Neural crest cell (in vitro differentiated cells): ENCODE data around the gene LRCOL1. TPM values are rescaled to one million over a fixed set of nuclear protein-coding genes. Genes with fewer than 3 reads are reported as not detected.

Source experiments
- DNase-seq: peaks from one replicate; pipeline ENCODE4 v3.0.0; 2021; ENCODE audit warnings: low read depth, mixed read lengths, low spot score
- H3K27ac Mint-ChIP-seq: one replicate; pipeline ENCODE4 v1.8.0; 2021; ENCODE audit warnings: mild to moderate bottlenecking, mixed read lengths; ENCODE audit not compliant: unreplicated experiment
- H3K27me3 Mint-ChIP-seq: 2 replicates; pipeline ENCODE4 v1.8.0; 2021; ENCODE audit warnings: low read depth, mild to moderate bottlenecking, mixed read lengths
- H3K36me3 Mint-ChIP-seq: 2 replicates; pipeline ENCODE4 v1.8.0; 2021; ENCODE audit warnings: low read depth, mild to moderate bottlenecking, mixed read lengths
- H3K4me1 Mint-ChIP-seq: 2 replicates; pipeline ENCODE4 v1.8.0; 2021; ENCODE audit warnings: mixed read lengths
- H3K4me3 Mint-ChIP-seq: one replicate; pipeline ENCODE4 v1.8.0; 2021; ENCODE audit warnings: mild to moderate bottlenecking, mixed read lengths
- H3K9me3 Mint-ChIP-seq: 2 replicates; pipeline ENCODE4 v1.8.0; 2021; ENCODE audit warnings: mixed read lengths
- total RNA-seq: library from RNA; stranded (reverse); gene quantifications from 2 replicates; pipeline ENCODE4 v1.2.1, GENCODE V29; 2021
- TF ChIP-seq, protein P1 (sequence below): fragments of 200-600 bp; sonication (generic); conservative IDR thresholded peaks from 2 replicates; pipeline ENCODE4 v1.5.0; 2021; ENCODE audit warnings: antibody characterized with exemption, mild to moderate bottlenecking

The LRCOL1 gene
- total RNA-seq, 1 donor from 2014 or later = 1.7 TPM

DNA sequence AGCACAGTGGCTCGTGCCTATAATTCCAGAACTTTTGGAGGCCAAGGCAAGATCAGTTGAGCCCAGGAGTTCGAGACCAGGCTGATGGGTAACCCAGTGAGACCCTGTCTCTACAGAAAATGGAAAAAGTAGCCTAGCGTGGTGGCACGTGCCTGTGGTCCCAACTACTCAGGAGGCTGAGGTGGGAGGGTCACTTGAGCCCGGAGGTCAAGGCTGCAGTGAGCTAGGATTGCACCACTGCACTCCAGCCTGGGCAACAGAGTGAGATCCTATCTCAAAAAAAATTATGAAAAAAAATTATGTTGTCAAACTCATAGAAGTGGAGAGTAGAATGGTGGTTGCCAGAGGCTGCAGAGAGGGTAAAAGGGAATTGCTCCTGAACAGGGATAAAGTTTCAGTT is 3.6 kb upstream of the LRCOL1 start:
- peak overlapping the region; percentile 12 for H3K4me3 Mint-ChIP-seq
- H3K4me1 Mint-ChIP-seq = peaks cover 23% of the 10 kb centered on the region
- no peak overlapping the region for H3K27ac Mint-ChIP-seq
- peaks cover 55% of the 10 kb centered on the region for H3K27me3 Mint-ChIP-seq
- H3K36me3 Mint-ChIP-seq = peaks cover 5% of the 10 kb centered on the region
- TF ChIP-seq, protein P1, sequence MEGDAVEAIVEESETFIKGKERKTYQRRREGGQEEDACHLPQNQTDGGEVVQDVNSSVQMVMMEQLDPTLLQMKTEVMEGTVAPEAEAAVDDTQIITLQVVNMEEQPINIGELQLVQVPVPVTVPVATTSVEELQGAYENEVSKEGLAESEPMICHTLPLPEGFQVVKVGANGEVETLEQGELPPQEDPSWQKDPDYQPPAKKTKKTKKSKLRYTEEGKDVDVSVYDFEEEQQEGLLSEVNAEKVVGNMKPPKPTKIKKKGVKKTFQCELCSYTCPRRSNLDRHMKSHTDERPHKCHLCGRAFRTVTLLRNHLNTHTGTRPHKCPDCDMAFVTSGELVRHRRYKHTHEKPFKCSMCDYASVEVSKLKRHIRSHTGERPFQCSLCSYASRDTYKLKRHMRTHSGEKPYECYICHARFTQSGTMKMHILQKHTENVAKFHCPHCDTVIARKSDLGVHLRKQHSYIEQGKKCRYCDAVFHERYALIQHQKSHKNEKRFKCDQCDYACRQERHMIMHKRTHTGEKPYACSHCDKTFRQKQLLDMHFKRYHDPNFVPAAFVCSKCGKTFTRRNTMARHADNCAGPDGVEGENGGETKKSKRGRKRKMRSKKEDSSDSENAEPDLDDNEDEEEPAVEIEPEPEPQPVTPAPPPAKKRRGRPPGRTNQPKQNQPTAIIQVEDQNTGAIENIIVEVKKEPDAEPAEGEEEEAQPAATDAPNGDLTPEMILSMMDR = no peak
- H3K9me3 Mint-ChIP-seq = no peaks in the 10 kb centered on the region
- DNase-seq = no peak

DNA sequence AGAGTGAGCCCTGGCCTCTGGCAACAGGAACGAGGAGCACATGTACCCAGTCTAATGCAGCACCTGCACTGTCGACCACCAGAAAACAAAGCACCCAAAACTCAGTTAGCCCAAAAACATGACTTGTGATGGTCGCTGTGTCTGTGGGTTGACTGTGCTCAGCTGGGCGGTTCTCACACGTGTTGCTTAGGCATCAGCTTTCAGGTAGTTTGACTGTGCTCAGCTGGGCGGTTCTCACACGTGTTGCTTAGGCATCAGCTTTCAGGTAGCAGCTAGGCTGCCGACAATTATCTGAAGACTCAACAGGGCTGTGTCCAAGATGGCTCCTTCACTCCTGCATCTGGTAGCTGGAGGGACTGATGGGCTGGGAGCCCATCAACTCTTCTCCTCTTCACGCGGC is 1.2 kb upstream of the LRCOL1 start:
- Mint-ChIP-seq H3K27me3 (peaks cover 49% of the 10 kb centered on the region), H3K4me3 (no peak overlapping the region), H3K9me3 (no peaks in the 10 kb centered on the region)

DNA sequence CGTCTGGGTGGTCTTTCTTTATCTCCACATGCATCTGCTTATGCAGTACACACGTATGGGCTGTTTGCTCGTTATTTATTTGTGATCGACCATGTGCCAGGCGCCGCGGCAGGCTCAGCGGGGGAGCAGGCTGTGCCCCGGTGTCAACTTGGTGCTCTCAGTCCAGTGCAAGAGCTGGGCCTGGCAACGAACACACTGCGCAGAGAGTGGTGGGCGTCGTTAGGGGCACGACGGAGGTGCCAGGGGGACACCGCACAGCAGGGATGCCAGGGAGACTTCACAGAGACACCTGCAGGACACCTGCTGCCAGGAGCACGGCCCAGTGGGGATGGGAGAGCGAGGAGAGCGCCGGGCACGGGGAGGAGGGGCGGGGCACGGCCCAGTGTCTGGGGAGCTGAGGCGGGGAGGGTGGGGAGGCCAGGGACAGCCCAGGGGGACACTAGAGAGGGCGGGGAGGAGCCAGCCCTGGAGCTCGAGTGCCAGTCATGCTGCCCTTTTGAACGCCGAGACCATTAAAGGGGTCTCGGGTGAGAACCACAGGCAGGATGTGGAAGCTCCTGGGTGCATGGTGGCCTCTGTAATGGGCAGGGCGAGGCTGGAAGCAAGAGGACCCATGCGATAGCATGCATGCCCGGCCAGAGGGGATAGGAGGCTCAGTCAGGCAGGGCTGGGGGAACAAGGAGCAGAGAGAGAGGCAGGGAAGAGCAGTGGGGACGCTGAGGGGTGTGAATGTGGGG is 652 bp upstream of the LRCOL1 start:
- Mint-ChIP-seq H3K27ac (no peak overlapping the region), H3K27me3 (peaks cover 44% of the 10 kb centered on the region), H3K36me3 (peaks cover 2% of the 10 kb centered on the region), H3K4me1 (peaks cover 43% of the 10 kb centered on the region), H3K9me3 (no peaks in the 10 kb centered on the region), H3K4me3 (no peak overlapping the region)
- TF ChIP-seq, protein P1 = no peak
- no peak for DNase-seq

More for the DNA sequence above, 1.2 kb upstream of the LRCOL1 start:
- TF ChIP-seq, protein P1 = no peak
- DNase-seq = no peak
- H3K27ac Mint-ChIP-seq = no peak overlapping the region
- H3K36me3 Mint-ChIP-seq = peaks cover 2% of the 10 kb centered on the region
- H3K4me1 Mint-ChIP-seq = peaks cover 39% of the 10 kb centered on the region

DNA sequence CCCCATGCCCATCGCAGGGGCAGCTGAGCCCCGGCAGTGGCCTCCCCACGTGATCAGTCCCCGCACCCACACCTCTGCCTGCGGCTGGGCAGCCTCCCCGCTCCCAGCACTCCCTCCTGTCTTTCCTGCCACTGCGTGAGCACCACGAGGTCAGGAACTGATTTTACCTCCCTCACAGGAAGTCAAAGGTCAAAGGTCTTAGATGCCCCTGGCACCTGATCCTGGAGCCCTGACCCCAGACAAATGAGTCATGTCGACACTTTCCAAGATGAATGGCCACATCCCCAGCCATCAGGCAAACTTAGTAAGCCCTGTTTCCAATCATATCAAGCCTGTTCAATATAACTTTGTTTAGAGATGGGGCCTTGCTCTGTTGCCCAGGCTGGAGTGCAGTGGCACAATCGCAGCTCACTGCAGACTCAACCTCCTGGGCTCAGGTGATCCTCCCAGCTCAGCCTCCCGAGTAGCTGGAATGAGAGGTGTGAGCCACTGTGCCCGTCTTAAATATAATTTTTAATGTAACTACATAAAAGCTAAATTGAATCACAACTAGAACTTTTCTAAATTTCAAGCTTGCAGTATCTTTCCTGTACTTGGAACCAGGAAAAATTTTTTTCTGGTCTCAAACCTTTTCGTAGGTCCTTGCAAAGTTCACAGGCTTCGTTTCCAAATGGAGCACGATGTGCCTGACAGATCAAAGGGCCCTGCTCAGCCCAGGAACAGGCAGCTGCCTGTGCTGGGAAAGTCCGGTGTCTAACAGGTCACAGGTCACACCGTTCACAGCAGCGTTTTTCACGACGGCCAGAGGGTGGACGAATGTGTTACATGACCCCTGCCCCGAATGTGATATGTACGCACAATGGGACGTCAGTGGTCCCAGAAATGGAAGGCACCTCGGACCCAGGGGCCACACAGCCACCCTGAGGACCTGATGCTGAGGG is 1.9 kb downstream of the LRCOL1 start:
- Mint-ChIP-seq H3K27me3 (peaks cover 25% of the 10 kb centered on the region), H3K4me3 (peak overlapping the region; percentile 66), H3K36me3 (no peaks in the 10 kb centered on the region), H3K9me3 (no peaks in the 10 kb centered on the region), H3K27ac (no peak overlapping the region), H3K4me1 (peaks cover 38% of the 10 kb centered on the region)
- DNase-seq = no peak
- TF ChIP-seq, protein P1 = no peak

DNA sequence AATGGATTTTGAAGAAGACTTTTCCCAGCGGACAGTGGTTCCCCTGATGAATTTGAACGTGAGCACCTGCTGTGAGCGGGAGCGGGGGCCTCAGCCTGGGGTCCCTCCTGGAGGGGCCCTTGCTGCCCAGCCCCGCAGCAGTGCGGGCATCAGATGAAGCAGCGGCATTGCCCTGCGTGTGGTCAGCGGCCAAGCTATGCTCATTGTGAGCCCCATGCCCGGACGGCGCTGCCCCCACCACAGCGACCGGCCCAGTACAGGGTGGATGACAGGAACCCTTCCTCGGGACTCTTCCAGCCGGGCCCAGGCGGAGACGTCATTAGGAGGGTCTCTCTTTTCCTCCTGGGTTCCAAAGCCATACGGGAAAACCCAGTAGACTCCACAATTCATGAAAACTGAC is 3.5 kb downstream of the LRCOL1 start:
- H3K4me3 Mint-ChIP-seq = peak overlapping the region; percentile 33
- no peaks in the 10 kb centered on the region for H3K36me3 Mint-ChIP-seq
- TF ChIP-seq, protein P1 = no peak
- DNase-seq = no peak
- no peaks in the 10 kb centered on the region for H3K9me3 Mint-ChIP-seq
- H3K4me1 Mint-ChIP-seq = peaks cover 48% of the 10 kb centered on the region
- H3K27me3 Mint-ChIP-seq = peaks cover 30% of the 10 kb centered on the region
- H3K27ac Mint-ChIP-seq = peak overlapping the region; percentile 43
